SU-DHL-6 (cell line): ENCODE measurements around the gene CMTM3.
"Not testable (repeated sequence)": the region's sequence is repeated elsewhere in the genome, so short reads cannot be mapped to it uniquely, and the experiment has no call there.

Source experiments
- H2AFZ ChIP-seq: fragments of 200-600 bp; sonication (generic); 2 replicates; pipeline ENCODE4 v1.6.1; 2014; ENCODE audit warnings: low read depth, mild to moderate bottlenecking, moderate library complexity, mixed read lengths, antibody characterized with exemption, low read length; ENCODE audit not compliant: severe bottlenecking
- H3F3A ChIP-seq: fragments of 200-600 bp; shearing (Covaris generic); 2 replicates; pipeline ENCODE4 v1.6.0; 2016; ENCODE audit warnings: antibody characterized with exemption, mild to moderate bottlenecking; ENCODE audit not compliant: insufficient read depth
- H3K27ac ChIP-seq: fragments of 200-600 bp; sonication (generic); 2 replicates; pipeline ENCODE4 v1.5.1; 2016; ENCODE audit warnings: low read depth, mild to moderate bottlenecking, low read length, moderate library complexity, mixed read lengths
- H3K27me3 ChIP-seq: fragments of 200-600 bp; sonication (generic), shearing (Covaris generic); 2 replicates; pipeline ENCODE4 v1.6.0; 2014; ENCODE audit warnings: mild to moderate bottlenecking, low read length
- H3K36me3 ChIP-seq: fragments of 200-600 bp; sonication (generic); 2 replicates; pipeline ENCODE4 v1.6.1; 2014; ENCODE audit warnings: mild to moderate bottlenecking, low read length, mixed read lengths
- H3K4me2 ChIP-seq: fragments of 300-600, 200-600 bp; shearing (Covaris generic), sonication (generic); 2 replicates; pipeline ENCODE4 v1.6.0; 2014; ENCODE audit warnings: low read length, low read depth, mild to moderate bottlenecking; ENCODE audit not compliant: poor library complexity, severe bottlenecking
- H3K4me3 ChIP-seq: fragments of 200-600 bp; sonication (generic); 2 replicates; pipeline ENCODE4 v1.5.1; 2014; ENCODE audit warnings: antibody characterized with exemption, low read length, mild to moderate bottlenecking, mixed read lengths; ENCODE audit not compliant: insufficient read depth, poor library complexity, severe bottlenecking
- H3K79me2 ChIP-seq: fragments of 200-600 bp; sonication (generic); 2 replicates; pipeline ENCODE4 v1.6.1; 2014; ENCODE audit warnings: mild to moderate bottlenecking, low read length, moderate library complexity; ENCODE audit not compliant: insufficient read depth
- H3K9ac ChIP-seq: fragments of 200-600 bp; sonication (generic); 2 replicates; pipeline ENCODE4 v1.7.0; 2014; ENCODE audit warnings: mild to moderate bottlenecking, low read length
- H3K9me2 ChIP-seq: fragments of 200-600 bp; sonication (generic); replicated peaks from 2 replicates; pipeline ENCODE4 v1.6.1; 2014; ENCODE audit warnings: low read length; ENCODE audit not compliant: insufficient read depth
- H3K9me3 ChIP-seq: fragments of 200-600 bp; sonication (generic); 2 replicates; pipeline ENCODE4 v1.6.1; 2014; ENCODE audit warnings: low read length, mixed read lengths; ENCODE audit not compliant: insufficient read depth
- H4K20me1 ChIP-seq: fragments of 200-600 bp; sonication (generic); 2 replicates; pipeline ENCODE4 v1.6.1; 2014; ENCODE audit warnings: low read depth, mild to moderate bottlenecking, antibody characterized with exemption, low read length, moderate library complexity, mixed read lengths
- EZH2phosphoT487 ChIP-seq: fragments of 200-600 bp; sonication (generic), shearing (Covaris generic); conservative IDR thresholded peaks from 2 replicates; pipeline ENCODE4 v1.6.1; 2018; ENCODE audit warnings: mild to moderate bottlenecking, antibody characterized with exemption, low read length, moderate library complexity, mixed read lengths
- TF ChIP-seq, protein P1 (sequence below): fragments of 200-600 bp; sonication (generic); IDR thresholded peaks from one replicate; pipeline ENCODE4 v1.5.1; 2017; ENCODE audit warnings: antibody characterized with exemption, mild to moderate bottlenecking, low read length, moderate library complexity; ENCODE audit not compliant: insufficient read depth, poor library complexity, severe bottlenecking

Gene CMTM3

DNA sequence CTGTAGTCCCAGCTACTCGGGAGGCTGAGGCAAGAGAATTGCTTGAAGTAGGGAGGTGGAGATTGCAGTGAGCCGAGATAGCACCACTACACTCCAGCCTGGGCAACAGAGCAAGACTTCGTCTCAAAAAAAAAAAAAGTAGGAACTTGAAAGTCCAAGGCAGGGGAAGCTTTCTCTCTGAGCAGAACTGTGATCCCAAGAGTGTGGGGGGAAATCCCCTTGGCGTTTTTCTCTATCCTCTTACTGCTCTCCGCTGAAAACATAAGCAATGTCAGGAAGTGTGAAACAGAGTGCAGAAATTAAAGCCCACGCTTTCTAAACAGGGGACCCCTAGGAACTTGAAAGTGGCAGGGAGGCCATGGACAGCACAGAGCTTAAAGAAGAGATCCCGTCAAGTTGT lies 9.8 kb upstream of the CMTM3 start:
- Histone ChIP-seq H4K20me1 (no peaks in the 10 kb centered on the region), H3K79me2 (no peaks in the 10 kb centered on the region), H3K27ac (no peak overlapping the region), H2AFZ (no peak overlapping the region), H3K27me3 (no peaks in the 10 kb centered on the region), H3K4me2 (no peak overlapping the region), H3K4me3 (no peak overlapping the region), H3F3A (no peaks in the 10 kb centered on the region), H3K36me3 (no peaks in the 10 kb centered on the region), H3K9me3 (no peaks in the 10 kb centered on the region), H3K9me2 (no peaks in the 10 kb centered on the region), H3K9ac (no peak overlapping the region)
- no peak for TF ChIP-seq EZH2phosphoT487
- TF ChIP-seq, protein P1, sequence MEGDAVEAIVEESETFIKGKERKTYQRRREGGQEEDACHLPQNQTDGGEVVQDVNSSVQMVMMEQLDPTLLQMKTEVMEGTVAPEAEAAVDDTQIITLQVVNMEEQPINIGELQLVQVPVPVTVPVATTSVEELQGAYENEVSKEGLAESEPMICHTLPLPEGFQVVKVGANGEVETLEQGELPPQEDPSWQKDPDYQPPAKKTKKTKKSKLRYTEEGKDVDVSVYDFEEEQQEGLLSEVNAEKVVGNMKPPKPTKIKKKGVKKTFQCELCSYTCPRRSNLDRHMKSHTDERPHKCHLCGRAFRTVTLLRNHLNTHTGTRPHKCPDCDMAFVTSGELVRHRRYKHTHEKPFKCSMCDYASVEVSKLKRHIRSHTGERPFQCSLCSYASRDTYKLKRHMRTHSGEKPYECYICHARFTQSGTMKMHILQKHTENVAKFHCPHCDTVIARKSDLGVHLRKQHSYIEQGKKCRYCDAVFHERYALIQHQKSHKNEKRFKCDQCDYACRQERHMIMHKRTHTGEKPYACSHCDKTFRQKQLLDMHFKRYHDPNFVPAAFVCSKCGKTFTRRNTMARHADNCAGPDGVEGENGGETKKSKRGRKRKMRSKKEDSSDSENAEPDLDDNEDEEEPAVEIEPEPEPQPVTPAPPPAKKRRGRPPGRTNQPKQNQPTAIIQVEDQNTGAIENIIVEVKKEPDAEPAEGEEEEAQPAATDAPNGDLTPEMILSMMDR, result no peak

GRCh38 chr16:66596559-66596958 lies 7.9 kb upstream of the CMTM3 start:
- not testable (repeated sequence) for H3K27me3 ChIP-seq, H3K36me3 ChIP-seq, H3F3A ChIP-seq, H3K9me2 ChIP-seq, H3K4me2 ChIP-seq, H3K9ac ChIP-seq, H3K27ac ChIP-seq, H2AFZ ChIP-seq, H4K20me1 ChIP-seq, H3K4me3 ChIP-seq, H3K79me2 ChIP-seq
- H3K9me3 ChIP-seq, result peaks cover 12% of the 10 kb centered on the region; the same call in 1 of the 2 replicates

- H4K20me1 ChIP-seq, result no peaks in the 10 kb centered on the region
- no peak overlapping the region for H3K4me3 ChIP-seq
- H3K27me3 ChIP-seq, result no peaks in the 10 kb centered on the region; the same call in 1 of the 2 replicates
- no peak for TF ChIP-seq EZH2phosphoT487
- TF ChIP-seq, protein P1, result no peak
- no peak overlapping the region for H3K4me2 ChIP-seq
- H3K9me3 ChIP-seq, result peaks cover 16% of the 10 kb centered on the region; the same call in 1 of the 2 replicates
- H3K79me2 ChIP-seq, result no peaks in the 10 kb centered on the region
- no peaks in the 10 kb centered on the region for H3K36me3 ChIP-seq
- no peak overlapping the region for H2AFZ ChIP-seq
- no peak overlapping the region for H3K9ac ChIP-seq
- no peaks in the 10 kb centered on the region for H3F3A ChIP-seq
- no peak overlapping the region for H3K27ac ChIP-seq
- H3K9me2 ChIP-seq, result no peaks in the 10 kb centered on the region
These were observed 7.3 kb upstream of the CMTM3 start for GRCh38 chr16:66596986-66597848.

DNA sequence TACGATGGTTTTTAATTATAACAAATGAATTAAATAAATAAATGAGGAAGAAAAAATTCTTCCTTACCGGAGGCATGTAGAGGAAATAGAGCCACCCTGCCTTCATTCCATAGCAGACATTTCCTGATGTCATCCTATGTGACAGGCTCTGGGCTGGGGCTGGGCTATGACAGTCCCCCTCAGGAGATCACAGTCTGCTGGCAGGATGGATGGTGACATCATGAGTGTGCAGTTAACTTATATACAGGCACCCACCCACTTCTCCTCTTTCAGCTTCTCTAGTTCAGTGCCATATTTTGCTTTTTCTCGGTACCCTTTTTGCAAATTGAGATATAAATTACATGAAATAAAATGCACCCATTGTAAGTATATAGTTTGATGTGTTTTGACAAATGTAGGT lies 6.4 kb upstream of the CMTM3 start:
- no peaks in the 10 kb centered on the region for H3K9me2 ChIP-seq
- H3F3A ChIP-seq, result no peaks in the 10 kb centered on the region
- H3K36me3 ChIP-seq, result no peaks in the 10 kb centered on the region
- H3K9ac ChIP-seq, result no peak overlapping the region
- H3K9me3 ChIP-seq, result peaks cover 16% of the 10 kb centered on the region; the same call in 1 of the 2 replicates
- no peak overlapping the region for H3K4me3 ChIP-seq
- H3K4me2 ChIP-seq, result no peak overlapping the region
- TF ChIP-seq EZH2phosphoT487, result no peak
- TF ChIP-seq, protein P1, result no peak
- H3K27ac ChIP-seq, result no peak overlapping the region
- H2AFZ ChIP-seq, result no peak overlapping the region
- H4K20me1 ChIP-seq, result no peaks in the 10 kb centered on the region
- H3K79me2 ChIP-seq, result no peaks in the 10 kb centered on the region
- no peaks in the 10 kb centered on the region; the same call in 1 of the 2 replicates for H3K27me3 ChIP-seq
